GM23338 (cell line): ENCODE data around the gene ADAM8. TPM values are rescaled to one million over a fixed set of nuclear protein-coding genes. Genes with fewer than 3 reads are reported as not detected.

Experiments
- ATAC-seq: fragments of 200-7000 bp; cut with Tn5 transposase; 3 replicates; pipeline ENCODE4 v1.9.1; 2020
- DNase-seq: peaks from one replicate; pipeline ENCODE4 v3.0.0-alpha.2; 2015; ENCODE audit warnings: low spot score
- H2AFZ ChIP-seq: fragments of 200-600 bp; sonication (generic); 2 replicates; pipeline ENCODE4 v1.8.0; 2016; ENCODE audit warnings: antibody characterized with exemption, mild to moderate bottlenecking, moderate library complexity
- H3F3A ChIP-seq: fragments of 200-600 bp; sonication (generic); replicated peaks from 2 replicates; pipeline ENCODE4 v1.8.0; 2017; ENCODE audit warnings: antibody characterized with exemption, mixed run types, low read depth
- H3K27ac ChIP-seq: fragments of 200-600 bp; sonication (generic); 2 replicates; pipeline ENCODE4 v1.6.1; 2016; ENCODE audit warnings: low read depth
- H3K27me3 ChIP-seq: fragments of 200-600 bp; sonication (generic); 2 replicates; pipeline ENCODE4 v1.8.0; 2016; ENCODE audit warnings: mild to moderate bottlenecking, mixed run types, moderate library complexity; ENCODE audit not compliant: insufficient read depth
- H3K36me3 ChIP-seq: fragments of 200-600 bp; sonication (generic); 2 replicates; pipeline ENCODE4 v1.8.0; 2016; ENCODE audit warnings: mild to moderate bottlenecking; ENCODE audit not compliant: insufficient read depth
- H3K4me1 ChIP-seq: fragments of 200-600 bp; sonication (generic); 2 replicates; pipeline ENCODE4 v1.8.0; 2016; ENCODE audit warnings: mild to moderate bottlenecking, moderate library complexity; ENCODE audit not compliant: insufficient read depth
- H3K4me2 ChIP-seq: fragments of 200-600 bp; sonication (generic); 2 replicates; pipeline ENCODE4 v1.7.1; 2017; ENCODE audit warnings: mixed run types
- H3K4me3 ChIP-seq: fragments of 200-600 bp; sonication (generic); 2 replicates; pipeline ENCODE4 v1.6.1; 2016; ENCODE audit warnings: mixed run types
- H3K79me2 ChIP-seq: fragments of 200-600 bp; sonication (generic); replicated peaks from 2 replicates; pipeline ENCODE4 v1.8.0; 2017; ENCODE audit warnings: mild to moderate bottlenecking; ENCODE audit not compliant: insufficient read depth
- H3K9me2 ChIP-seq: fragments of 200-600 bp; sonication (generic); 2 replicates; pipeline ENCODE4 v1.8.0; 2017; ENCODE audit not compliant: insufficient read depth
- H4K20me1 ChIP-seq: fragments of 200-600 bp; sonication (generic); replicated peaks from 2 replicates; pipeline ENCODE4 v1.8.0; 2017; ENCODE audit warnings: mild to moderate bottlenecking; ENCODE audit not compliant: insufficient read depth
- H3K27ac Mint-ChIP-seq: 2 replicates; pipeline ENCODE4 v1.8.0; 2020; ENCODE audit warnings: inconsistent platforms, mild to moderate bottlenecking, moderate library complexity, mixed read lengths
- H3K27me3 Mint-ChIP-seq: 3 replicates; pipeline ENCODE4 v1.8.0; 2022; ENCODE audit warnings: low read depth, mild to moderate bottlenecking, moderate library complexity, mixed read lengths, inconsistent platforms; ENCODE audit not compliant: insufficient read depth, poor library complexity
- H3K36me3 Mint-ChIP-seq: 3 replicates; pipeline ENCODE4 v1.8.0; 2021; ENCODE audit warnings: low read depth, mild to moderate bottlenecking, inconsistent platforms, moderate library complexity, mixed read lengths
- H3K4me1 Mint-ChIP-seq: 3 replicates; pipeline ENCODE4 v1.8.0; 2020; ENCODE audit warnings: mild to moderate bottlenecking, inconsistent platforms, mixed read lengths
- H3K4me3 Mint-ChIP-seq: 3 replicates; pipeline ENCODE4 v1.8.0; 2021; ENCODE audit warnings: moderate library complexity, mild to moderate bottlenecking, inconsistent platforms, mixed read lengths
- H3K9me3 Mint-ChIP-seq: 3 replicates; pipeline ENCODE4 v1.8.0; 2020; ENCODE audit warnings: moderate library complexity, mild to moderate bottlenecking, inconsistent platforms, mixed read lengths
- CREB1 ChIP-seq: fragments of 250-450 bp; sonication (Bioruptor Pico); IDR thresholded peaks from 2 replicates; pipeline ENCODE4 v1.5.0; 2020; ENCODE audit warnings: low read depth, mild to moderate bottlenecking, moderate library complexity
- EZH2 ChIP-seq: fragments of 200-600 bp; sonication (generic); IDR thresholded peaks from one replicate; pipeline ENCODE4 v1.8.0; 2017; ENCODE audit warnings: antibody characterized with exemption, mild to moderate bottlenecking, low read depth; ENCODE audit not compliant: unreplicated experiment
- EZH2phosphoT487 ChIP-seq: fragments of 200-600 bp; sonication (generic); IDR thresholded peaks from one replicate; pipeline ENCODE4 v1.8.1; 2018; ENCODE audit warnings: antibody characterized with exemption; ENCODE audit not compliant: unreplicated experiment
- JUNB ChIP-seq: IDR thresholded peaks from one replicate; pipeline ENCODE4 v1.6.1; 2016; ENCODE audit warnings: antibody characterized with exemption; ENCODE audit not compliant: unreplicated experiment
- NANOG ChIP-seq: IDR thresholded peaks from 2 replicates; pipeline ENCODE4 v1.6.1; 2016; ENCODE audit warnings: antibody characterized with exemption, borderline replicate concordance
- STAT1 ChIP-seq: IDR thresholded peaks from one replicate; pipeline ENCODE4 v1.6.1; 2016; ENCODE audit warnings: antibody characterized with exemption; ENCODE audit not compliant: unreplicated experiment
- ZNF331 ChIP-seq: fragments of 250-450 bp; sonication (Bioruptor Pico); IDR thresholded peaks from 2 replicates; pipeline ENCODE4 v1.5.0; 2020; ENCODE audit warnings: low read depth, mild to moderate bottlenecking, moderate library complexity
- polyA plus RNA-seq: library from polyadenylated mRNA; unstranded; fragments of >200 nt; fragmentation: Nextera tagmentation; extraction: Ambion mirVana; gene quantifications from 2 replicates; pipeline ENCODE4 v1.2.1, GENCODE V29; 2016
- total RNA-seq: library from RNA; depleted of rRNA; stranded (reverse); fragments of >200 nt; shearing (Covaris generic); gene quantifications from 2 replicates; pipeline ENCODE4 v1.2.3, GENCODE V29; 2014
- TF ChIP-seq, protein P1 (sequence below): IDR thresholded peaks from 2 replicates; pipeline ENCODE4 v1.6.1; 2016; ENCODE audit warnings: antibody characterized with exemption
- TF ChIP-seq, protein P2 (sequence below): IDR thresholded peaks from one replicate; pipeline ENCODE4 v1.6.1; 2018; ENCODE audit warnings: antibody characterized with exemption; ENCODE audit not compliant: unreplicated experiment

ADAM8 gene
- total and polyA plus RNA-seq, 2 experiments from 2014 or later = 1.9 to 5.5 TPM

DNA sequence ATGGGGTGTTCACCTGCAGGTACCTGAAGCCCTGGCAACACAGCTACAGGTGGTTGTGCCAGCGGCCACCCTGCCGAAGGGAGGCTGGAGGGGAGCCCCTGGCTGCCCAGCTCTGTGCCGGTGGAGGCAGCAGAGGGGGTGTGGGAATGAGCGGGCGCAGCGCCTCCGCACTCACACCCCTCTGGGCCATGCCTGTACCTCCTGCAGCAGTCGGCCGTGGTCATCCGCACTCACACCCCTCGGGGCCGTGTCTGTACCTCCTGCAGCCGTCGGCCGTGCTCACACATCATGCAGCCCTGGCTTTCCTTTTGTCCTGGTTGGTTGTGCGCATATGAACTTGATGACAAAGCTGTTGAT is 33.7 kb upstream of the ADAM8 start:
- peaks cover 18% of the 10 kb centered on the region for H3F3A ChIP-seq
- no peaks in the 10 kb centered on the region for H3K27me3 ChIP-seq
- Mint-ChIP-seq H3K4me3 (no peak overlapping the region), H3K27ac (no peak overlapping the region), H3K4me1 (peaks cover 4% of the 10 kb centered on the region), H3K27me3 (peaks cover 8% of the 10 kb centered on the region), H3K36me3 (peaks cover 22% of the 10 kb centered on the region), H3K9me3 (peaks cover 2% of the 10 kb centered on the region; the same call in 2 of the 3 replicates)
- ATAC-seq (no peak), DNase-seq (no peak)
- peaks cover 30% of the 10 kb centered on the region for H3K79me2 ChIP-seq
- H2AFZ ChIP-seq = no peak overlapping the region
- peaks cover 12% of the 10 kb centered on the region for H4K20me1 ChIP-seq
- no peak overlapping the region for H3K4me2 ChIP-seq
- H3K4me3 ChIP-seq = no peak overlapping the region
- H3K36me3 ChIP-seq = peaks cover 5% of the 10 kb centered on the region; the same call in 1 of the 2 replicates
- TF ChIP-seq, protein P1, sequence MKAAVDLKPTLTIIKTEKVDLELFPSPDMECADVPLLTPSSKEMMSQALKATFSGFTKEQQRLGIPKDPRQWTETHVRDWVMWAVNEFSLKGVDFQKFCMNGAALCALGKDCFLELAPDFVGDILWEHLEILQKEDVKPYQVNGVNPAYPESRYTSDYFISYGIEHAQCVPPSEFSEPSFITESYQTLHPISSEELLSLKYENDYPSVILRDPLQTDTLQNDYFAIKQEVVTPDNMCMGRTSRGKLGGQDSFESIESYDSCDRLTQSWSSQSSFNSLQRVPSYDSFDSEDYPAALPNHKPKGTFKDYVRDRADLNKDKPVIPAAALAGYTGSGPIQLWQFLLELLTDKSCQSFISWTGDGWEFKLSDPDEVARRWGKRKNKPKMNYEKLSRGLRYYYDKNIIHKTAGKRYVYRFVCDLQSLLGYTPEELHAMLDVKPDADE = no peak
- no peak for TF ChIP-seq JUNB
- TF ChIP-seq, protein P2, sequence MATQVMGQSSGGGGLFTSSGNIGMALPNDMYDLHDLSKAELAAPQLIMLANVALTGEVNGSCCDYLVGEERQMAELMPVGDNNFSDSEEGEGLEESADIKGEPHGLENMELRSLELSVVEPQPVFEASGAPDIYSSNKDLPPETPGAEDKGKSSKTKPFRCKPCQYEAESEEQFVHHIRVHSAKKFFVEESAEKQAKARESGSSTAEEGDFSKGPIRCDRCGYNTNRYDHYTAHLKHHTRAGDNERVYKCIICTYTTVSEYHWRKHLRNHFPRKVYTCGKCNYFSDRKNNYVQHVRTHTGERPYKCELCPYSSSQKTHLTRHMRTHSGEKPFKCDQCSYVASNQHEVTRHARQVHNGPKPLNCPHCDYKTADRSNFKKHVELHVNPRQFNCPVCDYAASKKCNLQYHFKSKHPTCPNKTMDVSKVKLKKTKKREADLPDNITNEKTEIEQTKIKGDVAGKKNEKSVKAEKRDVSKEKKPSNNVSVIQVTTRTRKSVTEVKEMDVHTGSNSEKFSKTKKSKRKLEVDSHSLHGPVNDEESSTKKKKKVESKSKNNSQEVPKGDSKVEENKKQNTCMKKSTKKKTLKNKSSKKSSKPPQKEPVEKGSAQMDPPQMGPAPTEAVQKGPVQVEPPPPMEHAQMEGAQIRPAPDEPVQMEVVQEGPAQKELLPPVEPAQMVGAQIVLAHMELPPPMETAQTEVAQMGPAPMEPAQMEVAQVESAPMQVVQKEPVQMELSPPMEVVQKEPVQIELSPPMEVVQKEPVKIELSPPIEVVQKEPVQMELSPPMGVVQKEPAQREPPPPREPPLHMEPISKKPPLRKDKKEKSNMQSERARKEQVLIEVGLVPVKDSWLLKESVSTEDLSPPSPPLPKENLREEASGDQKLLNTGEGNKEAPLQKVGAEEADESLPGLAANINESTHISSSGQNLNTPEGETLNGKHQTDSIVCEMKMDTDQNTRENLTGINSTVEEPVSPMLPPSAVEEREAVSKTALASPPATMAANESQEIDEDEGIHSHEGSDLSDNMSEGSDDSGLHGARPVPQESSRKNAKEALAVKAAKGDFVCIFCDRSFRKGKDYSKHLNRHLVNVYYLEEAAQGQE = no peak
- peaks cover 10% of the 10 kb centered on the region; the same call in 1 of the 2 replicates for H3K4me1 ChIP-seq
- H3K27ac ChIP-seq = no peak overlapping the region
- no peaks in the 10 kb centered on the region for H3K9me2 ChIP-seq

DNA sequence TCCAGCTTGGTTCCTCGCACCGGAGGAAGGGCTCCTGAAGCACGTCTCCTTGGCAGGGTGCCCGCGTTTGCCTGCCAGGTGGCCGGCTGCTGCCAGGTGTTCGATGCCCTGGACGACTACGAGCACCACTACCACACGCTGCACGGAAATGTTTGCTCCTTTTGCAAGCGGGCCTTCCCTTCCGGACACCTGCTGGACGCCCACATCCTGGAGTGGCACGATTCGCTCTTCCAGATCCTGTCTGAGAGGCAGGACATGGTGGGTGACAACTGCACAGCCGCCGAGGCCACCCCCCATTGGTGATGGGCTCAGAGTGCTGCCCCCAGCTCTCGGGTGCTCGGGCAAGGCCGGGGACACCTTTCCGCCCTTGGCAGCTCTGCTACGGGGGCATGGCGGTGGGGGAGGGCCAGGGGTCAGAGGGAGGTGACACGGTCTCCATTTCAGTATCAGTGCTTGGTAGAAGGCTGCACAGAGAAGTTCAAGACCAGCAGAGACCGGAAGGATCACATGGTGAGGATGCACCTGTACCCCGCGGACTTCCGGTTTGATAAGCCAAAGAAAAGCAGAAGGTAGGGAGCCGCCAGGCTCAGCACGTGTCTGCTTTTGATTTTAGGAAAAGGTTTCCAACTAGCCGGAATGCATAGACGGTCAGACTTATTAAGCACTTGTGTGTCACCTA is 33.2 kb upstream of the ADAM8 start:
- no peak overlapping the region for H3K27ac Mint-ChIP-seq
- TF ChIP-seq JUNB (no peak), EZH2 (no peak), EZH2phosphoT487 (no peak), STAT1 (no peak), NANOG (no peak), ZNF331 (CRISPR knock-in tag) (no peak), CREB1 (CRISPR knock-in tag) (no peak)
- TF ChIP-seq, protein P2 = no peak
- TF ChIP-seq, protein P1 = no peak

More for the DNA sequence above, 33.2 kb upstream of the ADAM8 start:
- Histone ChIP-seq H3K79me2 (peaks cover 32% of the 10 kb centered on the region), H3K4me3 (peak overlapping the region; percentile 98; the same call in 1 of the 2 replicates), H2AFZ (no peak overlapping the region), H3K4me2 (peak overlapping the region; percentile 100), H3K9me2 (no peaks in the 10 kb centered on the region), H3K27ac (peak overlapping the region; percentile 19; the same call in 1 of the 2 replicates), H3K27me3 (no peaks in the 10 kb centered on the region), H3F3A (peaks cover 18% of the 10 kb centered on the region), H3K36me3 (peaks cover 5% of the 10 kb centered on the region; the same call in 1 of the 2 replicates), H4K20me1 (peaks cover 14% of the 10 kb centered on the region), H3K4me1 (peaks cover 10% of the 10 kb centered on the region; the same call in 1 of the 2 replicates)
- H3K36me3 Mint-ChIP-seq = peaks cover 22% of the 10 kb centered on the region
- peaks cover 4% of the 10 kb centered on the region for H3K4me1 Mint-ChIP-seq
- peaks cover 8% of the 10 kb centered on the region for H3K27me3 Mint-ChIP-seq
- peaks cover 2% of the 10 kb centered on the region; the same call in 2 of the 3 replicates for H3K9me3 Mint-ChIP-seq
- no peak for DNase-seq
- no peak for ATAC-seq
- peak overlapping the region; percentile 72 for H3K4me3 Mint-ChIP-seq
